GM18508 (cell line): ENCODE measurements around the gene PTPRE.

ENCODE experiments used
- ATAC-seq: cut with Tn5 transposase; IDR thresholded peaks from one replicate; pipeline ENCODE4 v1.9.1; 2021; ENCODE audit warnings: moderate number of reproducible peaks; ENCODE audit not compliant: insufficient read depth, unreplicated experiment

Gene PTPRE

GRCh38 chr10:128018236-128018635, 111.3 kb downstream of the PTPRE start:
- no peak for ATAC-seq

DNA sequence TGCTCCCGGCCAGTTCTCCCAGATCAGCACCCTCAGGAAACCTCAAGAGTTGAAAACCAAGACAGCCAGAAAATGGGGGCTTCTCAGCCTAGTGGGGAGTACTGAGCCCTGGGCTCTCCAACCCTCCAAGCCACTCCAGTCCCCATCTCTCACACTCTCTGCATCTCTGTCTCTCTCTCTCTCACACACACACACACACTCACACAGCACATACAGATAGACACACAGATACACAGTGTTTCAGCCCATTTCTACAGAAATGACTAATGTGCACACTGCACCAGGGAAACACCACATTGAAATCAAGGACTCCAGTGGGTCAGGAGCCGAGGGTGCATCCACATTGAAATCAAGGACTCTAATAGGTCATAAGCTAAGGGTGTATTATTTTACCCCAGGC, 111.8 kb downstream of the PTPRE start:
- no peak for ATAC-seq

GRCh38 chr10:128022261-128023196, 115.6 kb downstream of the PTPRE start:
- ATAC-seq: no peak

- ATAC-seq: no peak
Measured at GRCh38 chr10:128024426-128024825, 117.5 kb downstream of the PTPRE start.

- no peak for ATAC-seq
Measured at GRCh38 chr10:128025437-128025836, 118.5 kb downstream of the PTPRE start.

DNA sequence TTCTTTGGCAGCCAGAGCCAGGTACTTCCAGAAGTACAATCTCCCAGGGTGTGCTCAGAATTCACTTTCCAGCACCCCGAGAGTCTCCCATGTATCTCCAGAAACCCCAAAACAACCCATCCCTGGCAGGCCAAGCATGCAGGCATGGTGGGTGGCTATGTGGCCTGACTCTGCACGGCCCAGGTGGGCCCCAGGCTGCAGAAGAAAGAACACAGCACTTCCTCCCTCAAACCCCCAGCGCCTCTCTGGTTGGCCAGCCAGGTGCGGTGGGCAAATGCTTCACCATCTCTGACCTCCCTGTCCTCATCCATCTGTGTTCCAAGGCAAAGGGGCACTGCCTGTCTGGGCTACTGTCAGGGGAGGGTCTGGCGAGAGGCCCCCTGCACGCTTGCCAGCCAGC, 119.0 kb downstream of the PTPRE start:
- ATAC-seq: no peak

- ATAC-seq: no peak
Measured at GRCh38 chr10:128026615-128027300, 119.9 kb downstream of the PTPRE start.

DNA sequence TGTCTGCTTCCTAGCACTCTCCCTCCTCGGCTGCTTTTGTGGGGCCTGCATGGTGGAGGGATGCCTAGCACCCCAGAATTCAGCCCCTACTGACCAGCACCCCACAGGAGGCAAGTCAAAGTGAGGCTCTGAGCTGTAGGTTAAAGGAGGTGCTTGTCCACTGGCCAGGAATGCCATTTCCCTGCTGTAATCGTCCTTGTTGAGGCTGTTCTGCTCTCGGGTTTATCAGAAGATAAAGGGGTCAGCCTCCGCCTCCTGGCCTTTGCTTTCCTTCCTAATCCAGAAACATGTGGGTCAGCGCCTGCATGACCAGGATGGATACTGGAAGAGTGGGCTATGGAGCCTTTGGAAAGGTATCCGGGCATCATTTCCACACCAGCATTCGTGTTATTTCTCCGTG, 120.4 kb downstream of the PTPRE start:
- no peak for ATAC-seq

DNA sequence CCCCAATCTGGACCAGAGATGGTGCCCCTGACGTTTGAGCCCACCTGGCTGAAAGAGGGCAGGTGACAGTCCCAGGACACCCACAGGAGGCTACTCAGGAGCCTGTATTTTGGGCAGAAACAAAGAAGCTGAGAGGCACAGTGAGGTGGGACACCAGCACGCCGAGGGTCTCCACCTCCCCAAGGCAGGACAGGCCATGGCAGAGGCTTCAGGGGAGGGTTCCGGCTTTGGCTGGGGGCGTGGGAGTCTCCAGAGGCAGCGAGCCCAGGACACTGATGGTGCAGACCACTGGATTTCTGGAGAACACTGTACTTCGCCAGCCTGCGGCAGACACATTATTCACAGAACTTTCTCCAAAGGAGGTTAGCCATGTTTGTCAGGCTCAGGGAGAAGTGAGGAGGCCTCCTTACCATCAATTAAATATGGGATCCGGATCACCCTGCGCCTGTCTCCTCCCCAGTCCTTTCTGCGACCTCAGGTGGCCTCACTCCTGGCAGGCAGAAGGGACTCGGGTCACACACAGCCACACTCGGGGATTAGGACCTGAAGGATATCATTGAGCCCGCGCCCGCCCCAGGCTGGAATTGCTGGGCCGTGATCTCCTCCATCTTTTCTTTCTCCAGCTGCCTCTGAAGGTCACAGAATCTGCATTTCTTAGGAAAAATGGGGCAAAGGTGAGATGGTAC, 121.1 kb downstream of the PTPRE start:
- no peak for ATAC-seq

- no peak for ATAC-seq
Measured at GRCh38 chr10:128028508-128029289, 121.8 kb downstream of the PTPRE start.

DNA sequence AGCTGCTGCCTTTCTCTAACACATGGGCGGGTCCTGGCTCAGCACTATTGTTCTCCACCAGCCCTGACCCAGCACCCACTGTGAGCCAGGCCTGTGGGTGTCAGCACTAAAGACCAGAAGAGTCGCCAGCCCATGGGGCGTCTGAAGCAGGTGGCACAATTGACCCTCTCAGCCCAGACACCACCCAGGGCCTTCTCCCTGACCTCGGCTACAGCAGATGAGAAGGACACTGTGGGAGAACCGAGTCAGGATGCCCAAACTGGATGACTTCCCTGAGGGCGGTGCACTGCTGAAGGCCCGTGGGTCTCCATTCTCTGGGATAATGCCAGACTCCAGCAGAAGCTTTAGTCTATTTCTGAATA, 122.4 kb downstream of the PTPRE start:
- ATAC-seq: no peak

GRCh38 chr10:128029731-128030369, 122.9 kb downstream of the PTPRE start:
- no peak for ATAC-seq

DNA sequence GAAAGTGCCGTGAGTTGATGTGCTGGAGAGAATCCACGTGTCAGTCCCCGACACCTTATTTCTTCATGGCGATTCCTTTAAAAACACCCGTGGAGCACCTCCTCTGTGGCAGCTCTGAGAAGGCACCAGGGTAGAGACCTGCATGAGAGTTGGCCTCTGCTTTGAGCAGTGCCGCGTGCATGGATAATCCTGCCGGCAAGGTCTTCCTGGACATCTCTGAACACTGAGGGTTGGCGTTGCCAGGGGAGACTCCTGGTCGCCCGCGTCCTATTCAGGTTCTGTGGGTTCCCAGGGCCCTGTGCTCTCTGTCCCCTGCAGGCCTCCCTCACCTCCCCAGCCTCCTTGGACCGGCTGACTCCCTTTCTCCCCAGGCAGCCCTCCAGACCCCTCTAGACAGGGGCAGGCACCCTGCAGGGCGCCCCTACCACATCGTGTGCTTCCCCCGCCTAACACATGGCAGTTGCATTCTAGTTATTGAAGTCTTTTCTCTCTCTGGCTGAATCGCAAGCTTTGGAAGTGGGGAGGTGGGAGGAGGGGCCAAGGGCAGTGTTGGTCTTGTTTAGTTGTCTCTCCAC, 123.7 kb downstream of the PTPRE start:
- no peak for ATAC-seq

DNA sequence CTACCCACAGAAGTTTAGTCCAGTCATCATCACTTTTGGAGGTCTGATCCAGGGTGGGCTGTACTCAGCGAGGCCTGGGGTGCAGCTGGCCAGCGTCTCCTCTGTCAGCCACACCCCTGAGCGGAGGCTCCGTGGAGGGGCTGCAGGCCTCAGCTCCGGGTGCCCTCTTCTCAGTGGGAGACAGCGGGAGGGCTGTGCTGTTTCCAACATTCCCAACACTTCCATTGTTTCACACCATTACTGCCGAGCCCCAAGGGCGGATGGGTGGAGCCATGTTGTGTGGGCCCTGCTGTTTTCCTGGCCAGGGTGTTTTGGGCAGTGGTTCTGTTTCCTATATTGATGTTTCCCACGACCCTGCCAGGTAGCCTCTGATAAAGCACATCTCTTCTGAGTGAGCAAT, 124.3 kb downstream of the PTPRE start:
- no peak for ATAC-seq

- ATAC-seq: no peak
Measured at GRCh38 chr10:128032466-128032865, 125.6 kb downstream of the PTPRE start.

GRCh38 chr10:128035557-128035973, 128.7 kb downstream of the PTPRE start:
- ATAC-seq: no peak

DNA sequence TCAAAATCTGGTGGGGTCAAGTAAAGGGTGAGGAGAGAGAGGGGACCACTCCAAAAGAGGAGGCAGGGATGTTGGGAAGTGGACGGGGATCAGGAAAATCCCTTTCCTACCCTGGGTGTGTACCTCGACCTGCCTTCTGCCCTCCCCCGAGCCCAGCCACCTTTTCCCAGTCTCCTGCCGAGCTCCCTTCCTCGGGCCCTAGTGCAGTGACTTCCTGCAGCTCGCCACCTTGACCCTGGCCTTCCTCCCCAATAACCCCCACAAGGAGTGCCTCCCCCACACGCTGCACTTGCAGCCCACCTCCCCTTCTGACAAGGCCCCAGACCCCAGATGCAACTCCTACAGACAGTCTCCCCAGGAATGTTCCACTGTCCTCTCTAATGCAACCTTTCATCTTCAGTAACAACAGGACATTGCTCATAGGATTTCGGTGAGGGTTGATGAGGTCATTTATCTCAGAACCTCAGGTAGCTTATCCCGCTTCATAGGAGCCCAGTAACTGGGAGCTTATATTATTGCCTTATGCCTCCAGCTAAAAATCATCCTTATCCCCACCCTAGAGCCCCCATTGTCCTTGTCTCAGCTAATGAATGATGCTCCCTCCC, 129.2 kb downstream of the PTPRE start:
- ATAC-seq: no peak

DNA sequence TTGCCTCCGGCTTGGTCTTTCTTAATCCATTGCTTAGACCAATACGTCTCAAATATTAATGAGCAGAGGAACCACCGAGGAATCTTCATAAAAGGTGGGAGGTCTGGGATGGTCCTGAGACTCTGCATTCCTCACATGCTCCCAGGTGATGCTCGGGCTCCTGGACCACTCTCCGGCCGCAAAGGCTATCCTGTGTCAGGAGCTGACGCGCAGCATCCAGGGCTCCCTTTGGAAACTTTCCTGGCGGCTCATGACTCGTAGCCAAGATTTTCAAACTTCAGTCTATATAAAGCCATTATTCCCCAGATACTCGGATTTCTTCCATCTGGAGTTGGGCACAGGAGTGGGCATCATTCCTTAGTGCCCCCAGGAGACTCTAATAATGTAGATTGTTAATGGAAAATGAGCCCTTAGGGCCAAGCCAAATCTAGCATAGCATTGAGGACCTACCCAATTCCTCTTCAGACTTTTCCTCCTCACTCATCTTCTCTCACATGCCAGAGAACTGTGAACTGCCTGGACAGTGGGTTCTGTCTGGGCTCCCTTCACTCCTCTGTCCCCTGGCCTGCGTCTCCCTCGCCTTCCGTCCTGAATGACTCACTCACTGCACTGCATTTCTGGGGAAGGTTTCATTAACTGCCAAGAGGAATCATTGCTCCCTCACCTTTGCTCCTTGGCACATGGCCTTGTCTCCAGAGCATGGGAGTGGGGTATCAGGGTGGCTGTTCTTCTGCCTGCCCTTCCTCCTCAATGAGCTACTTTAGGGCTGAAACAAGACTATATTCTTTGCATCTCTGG, 130.0 kb downstream of the PTPRE start:
- no peak for ATAC-seq
